Thyroid gland (tissue), 4 donors: ENCODE data around the gene CAMTA1.

ENCODE experiments used
- CTCF ChIP-seq, 6 experiments: fragments of 200-600 bp in 3 of 6; fragments of 450-650 bp in 3 of 6; sonication (generic) in 3 of 6; IDR thresholded peaks; one replicate each; pipeline ENCODE4 v1.5.1; 2016 to 2019; ENCODE audit warnings: antibody characterized with exemption in 6 of 6, mild to moderate bottlenecking in 2 of 6, inconsistent platforms in 1 of 6, moderate library complexity in 1 of 6
- POLR2A ChIP-seq, 2 donors: fragments of 450-650 bp; IDR thresholded peaks; one replicate each; pipeline ENCODE4 v1.6.1; 2017; ENCODE audit warnings: antibody characterized with exemption in 2 of 2, mild to moderate bottlenecking in 2 of 2, moderate library complexity in 1 of 2

- TF ChIP-seq CTCF (IDR thresholded peaks at IDR 0.05) (no peak), POLR2A (IDR thresholded peaks at IDR 0.05) (no peak)
These were observed 145.6 kb downstream of the CAMTA1 start for GRCh38 chr1:6930732-6931300.
